ENCODE data around the gene CLDN4.
"Not testable (repeated sequence)": the region's sequence is repeated elsewhere in the genome, so short reads cannot be mapped to it uniquely, and the experiment has no call there.

Gene CLDN4

DNA sequence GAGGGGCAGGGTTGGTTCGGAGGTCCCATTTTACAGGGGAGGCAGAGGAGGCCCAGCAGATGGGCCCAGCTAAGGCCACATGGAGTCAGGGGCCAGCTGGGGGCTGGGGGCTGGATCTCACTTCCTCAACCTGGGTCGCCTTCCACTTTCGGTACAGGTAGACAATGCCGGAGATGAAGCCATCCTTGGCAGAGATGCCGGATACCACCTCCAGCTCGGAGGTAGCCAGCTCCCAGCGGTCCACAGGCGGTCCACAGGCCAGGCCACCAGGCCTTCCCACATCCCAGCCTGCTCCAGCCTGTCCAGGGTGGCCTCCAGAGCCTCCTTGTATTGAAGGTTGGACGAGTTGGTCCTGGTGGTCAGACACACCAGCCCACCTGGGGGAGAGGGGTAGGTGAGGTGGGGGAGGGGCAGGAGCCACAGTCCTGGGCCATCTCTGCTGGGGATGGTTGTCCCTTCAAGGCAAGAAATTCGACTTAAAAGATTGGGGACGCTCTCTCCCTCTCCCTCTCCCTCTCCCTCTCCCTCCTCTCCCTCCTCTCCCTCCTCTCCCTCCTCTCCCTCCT, 3.9 kb downstream of the CLDN4 start:
- no peaks in the 10 kb centered on the region for H3K4me1 ChIP-seq (ENCODE audit: control insufficient read depth in 1 of 2, insufficient read depth in 2 of 2, low read length in 2 of 2)
- H3K27me3 ChIP-seq (ENCODE audit: low read depth, low read length) = no peaks in the 10 kb centered on the region
- H3K4me3 ChIP-seq (ENCODE audit: low read depth in 1 of 2, low read length in 2 of 2) = no peak overlapping the region
- H3K9me3 ChIP-seq (ENCODE audit: control insufficient read depth in 1 of 2, low read length in 2 of 2) = no peaks in the 10 kb centered on the region
- no peaks in the 10 kb centered on the region for H3K36me3 ChIP-seq (ENCODE audit: control insufficient read depth in 1 of 2, insufficient read depth in 2 of 2, low read length in 2 of 2)
- no peak overlapping the region for H3K27ac ChIP-seq (ENCODE audit: low read length)

DNA sequence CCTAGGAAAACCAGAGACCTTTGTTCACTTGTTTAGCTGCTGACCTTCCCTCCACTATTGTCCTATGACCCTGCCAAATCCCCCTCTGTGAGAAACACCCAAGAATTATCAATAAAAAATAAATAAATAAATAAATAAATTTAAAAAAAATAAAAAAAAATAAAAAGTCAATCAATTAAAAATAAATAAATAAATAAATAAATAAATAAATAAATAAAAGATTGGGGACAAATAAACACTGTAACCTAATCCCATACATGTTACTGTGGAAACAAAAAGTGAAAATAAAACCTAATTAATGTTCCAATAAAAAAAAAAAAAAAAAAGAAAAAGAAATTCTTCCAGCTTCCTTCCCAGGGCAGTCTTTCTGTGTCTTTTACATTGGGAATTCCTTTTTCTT, 6.4 kb downstream of the CLDN4 start:
- not testable (repeated sequence) for H3K27ac ChIP-seq (ENCODE audit: low read length); H3K4me1 ChIP-seq (ENCODE audit: control insufficient read depth in 1 of 2, insufficient read depth in 2 of 2, low read length in 2 of 2); H3K36me3 ChIP-seq (ENCODE audit: control insufficient read depth in 1 of 2, insufficient read depth in 2 of 2, low read length in 2 of 2); H3K27me3 ChIP-seq (ENCODE audit: low read depth, low read length); H3K4me3 ChIP-seq (ENCODE audit: low read depth in 1 of 2, low read length in 2 of 2); H3K9me3 ChIP-seq (ENCODE audit: control insufficient read depth in 1 of 2, low read length in 2 of 2)

DNA sequence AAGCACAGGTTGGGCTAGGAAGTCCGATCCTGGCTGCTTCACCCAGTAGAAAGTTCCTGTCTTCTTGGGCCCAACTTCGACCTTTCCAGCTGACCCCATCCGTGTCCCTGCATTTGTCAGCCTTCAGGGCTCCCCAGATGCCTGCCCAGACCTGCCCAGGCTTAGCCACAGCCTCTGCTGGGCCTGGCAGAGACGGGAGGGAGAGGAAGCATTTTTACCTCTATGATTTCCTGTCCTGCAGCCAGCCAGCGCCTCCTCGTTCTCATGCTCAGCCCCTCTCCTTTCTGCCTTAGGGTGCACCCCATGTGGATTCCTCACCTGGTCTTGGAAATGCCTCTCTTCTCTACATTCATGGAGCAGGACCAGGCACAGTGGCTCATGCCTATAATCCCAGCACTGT, 7.8 kb downstream of the CLDN4 start:
- H3K4me1 ChIP-seq (ENCODE audit: control insufficient read depth in 1 of 2, insufficient read depth in 2 of 2, low read length in 2 of 2) = peaks cover 0 to 9% of the 10 kb centered on the region in 2 donors
- no peaks in the 10 kb centered on the region for H3K36me3 ChIP-seq (ENCODE audit: control insufficient read depth in 1 of 2, insufficient read depth in 2 of 2, low read length in 2 of 2)
- H3K9me3 ChIP-seq (ENCODE audit: control insufficient read depth in 1 of 2, low read length in 2 of 2) = no peaks in the 10 kb centered on the region
- H3K27me3 ChIP-seq (ENCODE audit: low read depth, low read length) = no peaks in the 10 kb centered on the region
- H3K4me3 ChIP-seq (ENCODE audit: low read depth in 1 of 2, low read length in 2 of 2) = no peak overlapping the region
- no peak overlapping the region for H3K27ac ChIP-seq (ENCODE audit: low read length)

DNA sequence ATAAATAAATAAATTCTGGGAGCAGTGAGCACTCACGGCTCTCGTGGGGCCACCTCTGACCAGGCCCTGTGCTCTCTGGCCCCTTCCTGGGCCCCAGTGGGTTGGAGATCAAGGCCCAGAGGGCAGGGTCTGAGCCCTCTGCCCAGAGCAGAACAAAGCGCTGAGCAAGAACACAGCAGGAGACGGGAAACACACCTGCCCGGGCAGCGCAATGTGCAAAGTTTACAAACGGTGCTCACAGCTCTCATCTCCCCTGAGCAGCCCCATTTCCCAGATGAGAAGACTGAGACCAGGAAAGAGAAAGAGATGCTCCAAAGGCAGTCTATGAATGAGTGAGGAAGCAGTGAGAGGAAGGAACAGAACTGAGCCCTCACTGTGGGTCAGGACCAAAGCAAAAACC, 8.5 kb downstream of the CLDN4 start:
- Histone ChIP-seq H3K4me1 (ENCODE audit: control insufficient read depth in 1 of 2, insufficient read depth in 2 of 2, low read length in 2 of 2) (peaks cover 0 to 9% of the 10 kb centered on the region in 2 donors), H3K27me3 (ENCODE audit: low read depth, low read length) (no peaks in the 10 kb centered on the region), H3K27ac (ENCODE audit: low read length) (no peak overlapping the region), H3K9me3 (ENCODE audit: control insufficient read depth in 1 of 2, low read length in 2 of 2) (no peaks in the 10 kb centered on the region), H3K36me3 (ENCODE audit: control insufficient read depth in 1 of 2, insufficient read depth in 2 of 2, low read length in 2 of 2) (no peaks in the 10 kb centered on the region), H3K4me3 (ENCODE audit: low read depth in 1 of 2, low read length in 2 of 2) (no peak overlapping the region)

DNA sequence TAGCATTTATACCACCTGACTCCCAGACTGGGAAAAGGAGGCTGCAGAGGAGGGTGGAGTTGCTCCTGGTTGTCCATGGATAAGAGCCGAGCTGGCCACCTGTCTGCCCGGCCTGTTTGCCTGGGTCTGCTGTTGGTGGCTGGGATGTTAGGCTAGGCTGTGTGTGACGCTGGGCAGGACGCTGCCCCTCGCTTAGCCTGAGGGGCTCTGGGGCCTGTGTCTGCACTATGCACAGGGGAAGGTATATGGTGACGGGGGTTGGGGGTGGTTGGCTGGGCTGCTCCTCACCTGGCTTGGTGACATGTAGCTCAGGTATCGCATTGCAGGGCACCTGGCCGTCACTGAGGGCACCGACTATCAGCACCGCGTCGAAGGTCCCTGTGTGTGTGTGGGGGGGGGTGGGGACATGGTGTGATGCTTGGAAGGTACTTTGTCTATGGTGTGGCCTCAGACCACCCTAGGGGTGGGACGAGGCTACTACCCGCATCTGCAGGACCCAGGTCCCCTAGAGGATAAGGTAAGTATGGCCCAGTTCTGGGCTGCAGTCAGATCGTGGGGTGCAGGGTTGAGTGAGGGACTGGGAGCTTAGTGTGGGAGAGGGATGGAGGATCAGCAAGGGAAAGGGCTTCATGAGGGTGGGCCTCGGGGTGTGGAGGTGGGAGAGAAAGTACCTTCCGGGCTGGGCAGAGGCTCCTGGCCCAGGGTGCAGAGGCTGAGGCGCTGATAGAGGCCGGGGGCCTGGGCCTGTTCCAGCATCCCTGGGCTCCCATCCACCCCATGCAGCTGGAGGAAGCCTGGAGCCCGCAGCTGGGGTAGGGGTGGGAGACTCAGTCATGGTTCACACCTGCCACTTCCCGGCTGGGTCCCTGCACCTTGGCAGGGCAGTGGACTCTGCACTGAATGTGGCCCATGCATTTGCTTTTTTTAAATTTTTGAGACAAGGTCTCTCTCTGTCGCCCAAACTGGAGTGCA, 9.2 kb downstream of the CLDN4 start:
- H3K4me1 ChIP-seq (ENCODE audit: control insufficient read depth in 1 of 2, insufficient read depth in 2 of 2, low read length in 2 of 2) = peaks cover 0 to 9% of the 10 kb centered on the region in 2 donors
- H3K4me3 ChIP-seq (ENCODE audit: low read depth in 1 of 2, low read length in 2 of 2) = no peak overlapping the region
- H3K27me3 ChIP-seq (ENCODE audit: low read depth, low read length) = no peaks in the 10 kb centered on the region
- H3K36me3 ChIP-seq (ENCODE audit: control insufficient read depth in 1 of 2, insufficient read depth in 2 of 2, low read length in 2 of 2) = no peaks in the 10 kb centered on the region
- no peaks in the 10 kb centered on the region for H3K9me3 ChIP-seq (ENCODE audit: control insufficient read depth in 1 of 2, low read length in 2 of 2)
- no peak overlapping the region for H3K27ac ChIP-seq (ENCODE audit: low read length)

DNA sequence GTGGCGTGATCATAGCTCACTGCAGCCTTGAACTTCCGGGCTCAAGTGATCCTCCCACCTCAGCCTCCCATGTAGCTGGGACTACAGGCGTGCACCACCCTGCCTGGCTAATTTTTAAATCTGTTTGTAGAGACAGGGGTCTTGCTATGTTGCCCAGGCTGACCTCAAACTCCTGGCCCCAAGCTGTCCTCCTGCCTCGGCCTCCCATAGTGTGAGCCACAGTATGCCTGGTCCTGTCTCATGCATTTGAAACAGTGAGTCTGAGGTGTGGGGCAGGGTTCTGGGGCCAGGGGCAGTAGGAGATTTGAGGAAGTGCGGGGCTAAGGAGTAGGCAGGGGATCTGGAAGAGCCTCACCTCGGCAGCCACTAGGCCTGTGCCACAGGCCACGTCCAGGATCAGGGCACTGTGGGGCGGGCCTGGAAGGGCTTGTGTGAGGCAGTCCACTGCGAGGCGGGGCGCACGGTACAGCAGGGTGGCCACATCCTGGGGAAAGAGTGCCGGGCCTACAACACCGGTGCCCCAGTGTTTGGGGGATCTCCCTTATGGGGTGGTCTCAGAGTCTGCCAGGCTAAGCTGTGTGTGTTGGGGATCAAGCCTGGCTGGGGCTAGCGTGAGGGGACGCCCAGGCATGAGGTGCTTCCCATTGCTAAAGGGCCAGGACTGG, 10.1 kb downstream of the CLDN4 start:
- no peaks in the 10 kb centered on the region for H3K27me3 ChIP-seq (ENCODE audit: low read depth, low read length)
- no peaks in the 10 kb centered on the region for H3K9me3 ChIP-seq (ENCODE audit: control insufficient read depth in 1 of 2, low read length in 2 of 2)
- peaks cover 0 to 9% of the 10 kb centered on the region in 2 donors for H3K4me1 ChIP-seq (ENCODE audit: control insufficient read depth in 1 of 2, insufficient read depth in 2 of 2, low read length in 2 of 2)
- H3K27ac ChIP-seq (ENCODE audit: low read length) = no peak overlapping the region
- H3K4me3 ChIP-seq (ENCODE audit: low read depth in 1 of 2, low read length in 2 of 2) = no peak overlapping the region
- H3K36me3 ChIP-seq (ENCODE audit: control insufficient read depth in 1 of 2, insufficient read depth in 2 of 2, low read length in 2 of 2) = no peaks in the 10 kb centered on the region

DNA sequence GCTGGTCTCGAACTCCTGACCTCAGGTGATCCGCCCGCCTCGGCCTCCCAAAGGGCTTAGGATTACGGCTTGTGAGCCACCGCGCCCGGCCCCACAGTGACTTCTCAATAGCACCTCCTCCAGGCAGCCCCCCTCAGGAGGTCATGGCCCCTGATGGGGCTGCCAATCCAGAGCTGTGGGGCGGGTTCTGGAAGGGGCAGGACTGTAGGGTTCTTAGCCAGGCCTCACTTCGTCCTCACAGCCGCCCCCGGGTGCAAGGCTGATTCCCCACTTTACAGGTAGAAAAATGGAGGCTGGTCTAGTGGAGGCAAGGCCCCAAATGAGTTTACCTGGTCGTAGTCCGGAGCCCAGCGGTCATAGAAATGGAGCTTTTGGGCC, 10.9 kb downstream of the CLDN4 start:
- H3K4me3 ChIP-seq (ENCODE audit: low read depth in 1 of 2, low read length in 2 of 2) = peak overlapping the region; percentile 63 to 80
- no peaks in the 10 kb centered on the region for H3K9me3 ChIP-seq (ENCODE audit: control insufficient read depth in 1 of 2, low read length in 2 of 2)
- no peaks in the 10 kb centered on the region for H3K36me3 ChIP-seq (ENCODE audit: control insufficient read depth in 1 of 2, insufficient read depth in 2 of 2, low read length in 2 of 2)
- H3K27ac ChIP-seq (ENCODE audit: low read length) = no peak overlapping the region
- H3K27me3 ChIP-seq (ENCODE audit: low read depth, low read length) = no peaks in the 10 kb centered on the region
- peaks cover 0 to 9% of the 10 kb centered on the region in 2 donors for H3K4me1 ChIP-seq (ENCODE audit: control insufficient read depth in 1 of 2, insufficient read depth in 2 of 2, low read length in 2 of 2)

DNA sequence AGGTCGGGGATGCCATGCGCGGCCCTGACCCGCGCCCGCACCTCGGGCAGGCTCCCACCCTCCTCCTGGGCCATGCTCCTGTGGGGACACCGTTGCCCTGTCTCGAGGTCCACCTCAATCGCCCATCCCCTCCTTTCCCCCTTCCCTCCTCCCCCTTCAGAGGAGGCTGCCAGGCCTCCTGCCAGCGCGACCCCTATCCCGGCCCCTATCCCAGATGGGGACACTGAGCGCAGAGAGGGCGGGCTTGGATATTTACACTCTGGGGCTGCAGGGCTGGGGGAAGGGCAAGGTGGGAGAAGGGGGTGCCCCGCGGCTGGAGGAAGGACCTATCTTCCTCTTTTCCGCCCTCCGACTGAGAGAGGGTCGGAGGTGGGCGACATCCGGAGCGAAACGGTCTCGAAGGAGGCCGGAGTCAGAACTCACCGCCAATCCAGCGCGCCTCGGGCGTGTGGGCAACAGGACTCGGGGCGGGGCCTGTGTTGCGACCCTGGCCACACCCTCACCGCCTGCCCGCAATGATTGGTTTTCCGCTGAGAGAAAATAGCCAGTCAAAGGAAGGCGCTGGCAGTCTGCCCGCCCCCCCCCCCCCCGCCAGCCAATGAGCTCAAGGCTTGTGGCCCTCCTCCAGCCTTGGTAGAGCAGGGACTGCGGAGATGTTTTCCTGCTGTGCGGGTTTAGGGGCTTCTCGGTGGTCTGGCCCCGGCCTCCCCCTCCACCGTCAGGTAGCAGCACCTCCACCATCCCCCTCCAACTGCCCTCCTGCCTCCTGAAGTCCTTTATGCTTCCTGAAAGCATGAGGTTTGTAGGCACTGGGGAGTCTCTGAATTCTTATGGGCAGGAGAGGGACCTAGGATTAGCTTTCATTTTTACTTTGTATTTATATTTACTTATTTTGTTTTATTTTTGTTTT, 11.5 kb downstream of the CLDN4 start, which contains the start of gene METTL27:
METTL27 (minus strand) TSS at position 450 of the 910 bp plus-strand sequence; CDS start at position 74, 376 bp downstream.
- H3K36me3 ChIP-seq (ENCODE audit: control insufficient read depth in 1 of 2, insufficient read depth in 2 of 2, low read length in 2 of 2) = no peaks in the 10 kb centered on the region

DNA sequence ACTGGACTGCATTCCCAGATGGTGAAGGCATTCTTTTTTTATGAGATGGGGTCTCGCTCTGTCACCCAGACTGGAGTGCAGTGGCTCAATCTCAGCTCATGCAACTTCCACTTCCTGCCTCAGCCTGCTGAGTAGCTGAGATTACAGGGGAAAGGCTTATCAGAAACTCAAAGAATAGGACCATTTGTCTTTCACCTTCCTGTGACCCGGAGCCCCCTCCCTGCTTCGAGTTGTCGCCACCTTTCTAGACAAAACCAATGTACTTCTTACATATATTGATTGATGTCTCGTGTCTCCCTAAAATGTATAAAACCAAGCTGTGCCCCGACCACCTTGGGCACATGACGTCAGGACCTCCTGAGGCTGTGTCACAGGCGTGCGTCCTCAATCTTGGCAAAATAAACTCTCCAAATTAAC, 13.3 kb downstream of the CLDN4 start:
- Histone ChIP-seq H3K9me3 (ENCODE audit: control insufficient read depth in 1 of 2, low read length in 2 of 2) (no peaks in the 10 kb centered on the region), H3K36me3 (ENCODE audit: control insufficient read depth in 1 of 2, insufficient read depth in 2 of 2, low read length in 2 of 2) (no peaks in the 10 kb centered on the region), H3K27me3 (ENCODE audit: low read depth, low read length) (no peaks in the 10 kb centered on the region), H3K27ac (ENCODE audit: low read length) (no peak overlapping the region), H3K4me1 (ENCODE audit: control insufficient read depth in 1 of 2, insufficient read depth in 2 of 2, low read length in 2 of 2) (peaks cover 0 to 13% of the 10 kb centered on the region in 2 donors), H3K4me3 (ENCODE audit: low read depth in 1 of 2, low read length in 2 of 2) (no peak overlapping the region)

More for the DNA sequence above, 11.5 kb downstream of the CLDN4 start, which contains the start of gene METTL27:
- peak within 1 kb of the TSS; percentile 63 to 80 for H3K4me3 ChIP-seq (ENCODE audit: low read depth in 1 of 2, low read length in 2 of 2)
- H3K9me3 ChIP-seq (ENCODE audit: control insufficient read depth in 1 of 2, low read length in 2 of 2) = no peaks in the 10 kb centered on the region
- H3K27ac ChIP-seq (ENCODE audit: low read length) = peak within 1 kb of the TSS; percentile 63
- peaks cover 0 to 9% of the 10 kb centered on the region in 2 donors for H3K4me1 ChIP-seq (ENCODE audit: control insufficient read depth in 1 of 2, insufficient read depth in 2 of 2, low read length in 2 of 2)
- H3K27me3 ChIP-seq (ENCODE audit: low read depth, low read length) = no peaks in the 10 kb centered on the region

DNA sequence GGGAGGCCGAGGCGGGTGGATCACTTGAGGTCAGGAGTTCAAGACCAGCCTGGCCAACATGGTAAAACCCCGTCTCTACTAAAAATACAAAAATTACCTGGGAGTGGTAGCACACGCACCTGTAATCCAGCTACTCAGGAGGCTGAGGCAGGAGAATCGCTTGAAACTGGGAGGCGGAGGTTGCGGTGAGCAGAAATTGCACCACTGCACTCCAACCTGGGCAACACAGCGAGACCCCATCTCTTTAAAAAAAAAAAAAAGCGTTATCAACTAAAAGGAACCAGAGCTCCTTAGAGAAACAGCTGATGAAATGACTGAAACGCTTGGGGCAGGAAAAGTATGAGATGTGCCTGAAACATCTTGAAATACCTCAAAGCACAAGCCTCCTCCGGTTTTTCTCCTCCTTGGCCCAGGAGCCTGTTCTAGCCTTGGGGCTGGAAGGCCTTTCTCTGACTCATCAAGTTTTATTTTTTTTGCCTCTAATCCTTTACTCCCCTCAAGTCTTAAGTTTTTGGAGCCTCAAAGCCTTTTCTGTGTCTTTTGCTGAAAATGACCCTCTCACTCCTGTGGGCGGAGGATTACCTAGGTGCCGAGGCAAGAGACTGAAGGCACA, 14.2 kb downstream of the CLDN4 start:
- no peaks in the 10 kb centered on the region for H3K9me3 ChIP-seq (ENCODE audit: control insufficient read depth in 1 of 2, low read length in 2 of 2)
- no peak overlapping the region for H3K4me3 ChIP-seq (ENCODE audit: low read depth in 1 of 2, low read length in 2 of 2)
- H3K27ac ChIP-seq (ENCODE audit: low read length) = no peak overlapping the region
- H3K36me3 ChIP-seq (ENCODE audit: control insufficient read depth in 1 of 2, insufficient read depth in 2 of 2, low read length in 2 of 2) = no peaks in the 10 kb centered on the region
- no peaks in the 10 kb centered on the region for H3K27me3 ChIP-seq (ENCODE audit: low read depth, low read length)
- peaks cover 0 to 13% of the 10 kb centered on the region in 2 donors for H3K4me1 ChIP-seq (ENCODE audit: control insufficient read depth in 1 of 2, insufficient read depth in 2 of 2, low read length in 2 of 2)
